ENCODE data around the gene ZNF789. TPM values are rescaled to one million over a fixed set of nuclear protein-coding genes. Genes with fewer than 3 reads are reported as not detected.

The ZNF789 gene
- total RNA-seq, 1 donor from 2014 or later: 14.5 TPM

- Histone ChIP-seq H3K27me3 (no peaks in the 10 kb centered on the region), H3K36me3 (peaks cover 0 to 56% of the 10 kb centered on the region in 2 donors)
- intact Hi-C loops (cut with DNase I): no loop called here
Measured at GRCh38 chr7:99446096-99446495, 26.6 kb upstream of the ZNF789 start.

GRCh38 chr7:99447943-99448342 lies 24.7 kb upstream of the ZNF789 start:
- Histone ChIP-seq H3K36me3 (peaks cover under 1 to 54% of the 10 kb centered on the region in 2 donors), H3K4me3 (no peak overlapping the region), H3K27me3 (no peaks in the 10 kb centered on the region), H3K27ac (no peak overlapping the region), H3K4me1 (peaks cover 9% of the 10 kb centered on the region), H3K9me3 (no peaks in the 10 kb centered on the region)
- TF ChIP-seq CTCF (IDR thresholded peaks at IDR 0.05) (no peak), POLR2A (IDR thresholded peaks at IDR 0.05) (no peak), POLR2AphosphoS5 (IDR thresholded peaks at IDR 0.05; ENCODE audit: insufficient read depth in 1 of 2, low read depth in 1 of 2) (no peak)
- intact Hi-C loops (cut with DNase I): no loop called here
- DNase-seq (ENCODE audit: extremely low spot score in 2 of 2): no peak

More at GRCh38 chr7:99446096-99446495, 26.6 kb upstream of the ZNF789 start:
- Histone ChIP-seq H3K9me3 (no peaks in the 10 kb centered on the region), H3K27ac (no peak overlapping the region), H3K4me1 (peaks cover 18% of the 10 kb centered on the region), H3K4me3 (no peak overlapping the region)
- no peak for DNase-seq (ENCODE audit: extremely low spot score in 2 of 2)
- TF ChIP-seq POLR2AphosphoS5 (IDR thresholded peaks at IDR 0.05; ENCODE audit: insufficient read depth in 1 of 2, low read depth in 1 of 2): no peak
- no peak for TF ChIP-seq CTCF (IDR thresholded peaks at IDR 0.05)
- TF ChIP-seq POLR2A (IDR thresholded peaks at IDR 0.05): no peak

- intact Hi-C loops (cut with DNase I): no loop called here
Measured at GRCh38 chr7:99448855-99449254, 23.8 kb upstream of the ZNF789 start.

GRCh38 chr7:99449326-99449725 lies 23.4 kb upstream of the ZNF789 start:
- intact Hi-C loops (cut with DNase I): no loop called here
- Histone ChIP-seq H3K4me1 (peaks cover 15% of the 10 kb centered on the region), H3K9me3 (no peaks in the 10 kb centered on the region), H3K27ac (no peak overlapping the region), H3K27me3 (no peaks in the 10 kb centered on the region), H3K4me3 (no peak overlapping the region), H3K36me3 (peaks cover 2 to 56% of the 10 kb centered on the region in 2 donors)
- TF ChIP-seq POLR2AphosphoS5 (IDR thresholded peaks at IDR 0.05; ENCODE audit: insufficient read depth in 1 of 2, low read depth in 1 of 2) (no peak), POLR2A (IDR thresholded peaks at IDR 0.05) (no peak), CTCF (IDR thresholded peaks at IDR 0.05) (no peak)
- no peak for DNase-seq (ENCODE audit: extremely low spot score in 2 of 2)

More at GRCh38 chr7:99448855-99449254, 23.8 kb upstream of the ZNF789 start:
- no peak for DNase-seq (ENCODE audit: extremely low spot score in 2 of 2)
- no peaks in the 10 kb centered on the region for H3K9me3 ChIP-seq
- H3K4me3 ChIP-seq: no peak overlapping the region
- peaks cover 15% of the 10 kb centered on the region for H3K4me1 ChIP-seq
- H3K27me3 ChIP-seq: no peaks in the 10 kb centered on the region
- peaks cover 2 to 54% of the 10 kb centered on the region in 2 donors for H3K36me3 ChIP-seq
- TF ChIP-seq POLR2A (IDR thresholded peaks at IDR 0.05) (no peak), CTCF (IDR thresholded peaks at IDR 0.05) (no peak), POLR2AphosphoS5 (IDR thresholded peaks at IDR 0.05; ENCODE audit: insufficient read depth in 1 of 2, low read depth in 1 of 2) (no peak)
- no peak overlapping the region for H3K27ac ChIP-seq

GRCh38 chr7:99451936-99452335 lies 20.8 kb upstream of the ZNF789 start:
- TF ChIP-seq POLR2A (IDR thresholded peaks at IDR 0.05): no peak
- Histone ChIP-seq H3K27me3 (no peaks in the 10 kb centered on the region), H3K4me3 (no peak overlapping the region), H3K27ac (no peak overlapping the region), H3K4me1 (peaks cover 15% of the 10 kb centered on the region), H3K9me3 (no peaks in the 10 kb centered on the region), H3K36me3 (peaks cover 2 to 59% of the 10 kb centered on the region in 2 donors)
- DNase-seq (ENCODE audit: extremely low spot score in 2 of 2): no peak
- intact Hi-C loops (cut with DNase I): no loop called here

Data from vagina (tissue), 2 donors.